Skeletal muscle satellite cell (primary cell): ENCODE data around the gene NTNG2.

Experiments
- H3K27me3 ChIP-seq: 2 replicates; pipeline ENCODE4 v1.7.0; 2013; ENCODE audit warnings: low read length; ENCODE audit not compliant: control insufficient read depth, insufficient read depth
- H3K36me3 ChIP-seq: 2 replicates; pipeline ENCODE4 v1.7.0; 2013; ENCODE audit warnings: mild to moderate bottlenecking, control low read depth, low read length; ENCODE audit not compliant: insufficient read depth
- H3K4me1 ChIP-seq: 2 replicates; pipeline ENCODE4 v1.7.0; 2013; ENCODE audit warnings: low read length; ENCODE audit not compliant: control insufficient read depth, insufficient read depth
- H3K4me2 ChIP-seq: 2 replicates; pipeline ENCODE4 v1.7.0; 2013; ENCODE audit warnings: mild to moderate bottlenecking, low read length
- H3K4me3 ChIP-seq: 2 replicates; pipeline ENCODE4 v1.7.0; 2013; ENCODE audit warnings: low read length
- H3K9ac ChIP-seq: 2 replicates; pipeline ENCODE4 v1.7.0; 2013; ENCODE audit warnings: mild to moderate bottlenecking, low read depth, low read length, moderate library complexity
- H3K9me3 ChIP-seq: replicated peaks from 2 replicates; pipeline ENCODE4 v1.7.0; 2013; ENCODE audit warnings: mild to moderate bottlenecking, control low read depth, low read length

Gene NTNG2

DNA sequence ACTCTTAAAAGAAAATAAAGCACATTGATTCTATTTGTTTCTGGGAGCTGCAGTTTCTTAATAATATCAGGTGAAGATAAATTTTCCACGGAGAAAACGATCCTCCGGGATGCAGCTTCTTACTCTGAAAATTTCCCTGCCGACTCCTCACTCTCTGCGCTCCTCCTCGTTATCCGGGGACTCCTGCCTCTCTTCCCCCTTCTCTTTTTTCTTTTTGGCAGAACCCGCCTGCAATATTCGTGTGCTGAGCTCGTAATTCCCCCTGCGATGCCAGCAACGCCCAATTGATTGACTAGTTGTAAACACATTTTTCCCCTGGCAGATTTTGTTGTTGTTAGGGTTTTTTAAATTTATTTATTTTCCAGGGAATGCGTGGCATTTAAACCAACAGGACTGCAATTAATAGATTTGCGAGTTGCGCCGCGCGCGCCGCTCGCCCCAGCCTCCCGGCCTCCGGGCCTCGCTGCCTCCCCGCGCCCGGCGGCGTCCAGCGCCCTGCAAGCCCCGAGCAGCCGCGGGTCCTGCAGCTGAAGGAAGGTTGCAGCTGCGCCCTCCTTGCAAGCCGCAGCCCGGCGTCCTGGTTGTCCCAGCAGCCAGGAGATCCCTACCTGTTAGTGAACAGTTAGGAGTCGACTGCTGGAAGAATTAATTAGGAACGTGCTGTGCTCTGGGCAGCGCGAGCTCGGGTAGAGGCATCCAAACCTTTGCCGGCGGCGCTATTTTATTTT lies 2.2 kb downstream of the NTNG2 start:
- Histone ChIP-seq H3K9me3 (no peaks in the 10 kb centered on the region), H3K36me3 (no peaks in the 10 kb centered on the region), H3K4me2 (no peak overlapping the region), H3K4me1 (peaks cover 18% of the 10 kb centered on the region), H3K4me3 (no peak overlapping the region), H3K27me3 (peaks cover 78% of the 10 kb centered on the region), H3K9ac (no peak overlapping the region)

- no peaks in the 10 kb centered on the region for H3K9me3 ChIP-seq
- no peak overlapping the region for H3K4me2 ChIP-seq
- H3K36me3 ChIP-seq: no peaks in the 10 kb centered on the region
- no peak overlapping the region for H3K4me3 ChIP-seq
- peaks cover 18% of the 10 kb centered on the region for H3K4me1 ChIP-seq
- H3K27me3 ChIP-seq: peaks cover 78% of the 10 kb centered on the region
- H3K9ac ChIP-seq: no peak overlapping the region
Observed at GRCh38 chr9:132164604-132165362, 2.9 kb downstream of the NTNG2 start.

- Histone ChIP-seq H3K27me3 (peaks cover 86% of the 10 kb centered on the region), H3K4me3 (no peak overlapping the region), H3K4me2 (no peak overlapping the region), H3K36me3 (no peaks in the 10 kb centered on the region), H3K9me3 (no peaks in the 10 kb centered on the region), H3K9ac (no peak overlapping the region), H3K4me1 (peaks cover 15% of the 10 kb centered on the region)
Observed at GRCh38 chr9:132166599-132166998, 4.7 kb downstream of the NTNG2 start.

DNA sequence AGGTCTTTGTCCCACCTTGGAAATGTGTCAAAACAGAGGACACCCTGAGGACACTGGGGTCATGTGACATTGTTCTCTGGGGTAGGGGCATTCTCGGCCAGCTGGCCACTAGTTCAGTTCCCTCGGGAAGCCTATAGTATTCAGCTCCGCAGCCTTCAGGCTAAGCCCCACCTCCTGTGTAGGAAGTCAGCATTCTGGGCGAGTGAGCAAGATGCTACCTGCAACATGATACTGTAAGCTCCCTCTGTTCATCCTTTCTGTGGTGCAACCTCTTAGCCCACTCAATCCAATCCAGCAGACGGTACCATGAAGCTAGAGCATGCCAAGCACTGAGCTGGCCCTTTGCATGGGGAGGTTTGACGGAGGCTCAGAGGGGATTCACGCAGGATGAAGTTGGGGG lies 5.3 kb downstream of the NTNG2 start:
- Histone ChIP-seq H3K9ac (no peak overlapping the region), H3K27me3 (peaks cover 92% of the 10 kb centered on the region), H3K4me2 (no peak overlapping the region), H3K36me3 (no peaks in the 10 kb centered on the region), H3K9me3 (no peaks in the 10 kb centered on the region), H3K4me1 (peaks cover 15% of the 10 kb centered on the region), H3K4me3 (no peak overlapping the region)

DNA sequence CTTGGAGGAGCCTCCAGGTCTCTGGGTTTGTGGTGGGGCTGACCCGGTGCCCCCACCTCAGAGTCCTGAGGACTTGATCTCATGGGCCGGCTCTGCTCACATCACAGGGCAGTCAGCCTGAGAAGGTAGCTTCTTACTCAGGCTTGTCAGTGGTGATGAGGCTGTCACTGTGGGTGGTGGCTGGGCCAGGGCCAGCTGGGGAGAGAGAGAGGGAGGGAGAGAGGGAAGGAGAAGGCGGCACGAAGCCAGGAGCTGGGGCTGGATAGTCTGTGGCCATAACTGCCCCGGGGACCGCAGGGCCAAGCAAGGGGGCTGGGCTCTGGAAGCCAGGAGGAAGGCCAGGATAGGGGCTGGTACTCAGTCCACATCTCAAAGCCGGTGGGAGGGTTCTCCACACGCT lies 6.5 kb downstream of the NTNG2 start:
- H3K4me3 ChIP-seq: no peak overlapping the region
- H3K27me3 ChIP-seq: peaks cover 90% of the 10 kb centered on the region
- no peak overlapping the region for H3K9ac ChIP-seq
- H3K4me1 ChIP-seq: peaks cover 4% of the 10 kb centered on the region
- H3K4me2 ChIP-seq: no peak overlapping the region
- no peaks in the 10 kb centered on the region for H3K36me3 ChIP-seq
- H3K9me3 ChIP-seq: no peaks in the 10 kb centered on the region

- Histone ChIP-seq H3K9ac (no peak overlapping the region), H3K36me3 (no peaks in the 10 kb centered on the region), H3K27me3 (peaks cover 88% of the 10 kb centered on the region), H3K4me1 (peaks cover 4% of the 10 kb centered on the region), H3K9me3 (no peaks in the 10 kb centered on the region), H3K4me3 (no peak overlapping the region), H3K4me2 (no peak overlapping the region)
Observed at GRCh38 chr9:132168851-132169250, 7.0 kb downstream of the NTNG2 start.

- no peak overlapping the region for H3K4me2 ChIP-seq
- H3K36me3 ChIP-seq: no peaks in the 10 kb centered on the region
- H3K9ac ChIP-seq: no peak overlapping the region
- no peak overlapping the region for H3K4me3 ChIP-seq
- H3K9me3 ChIP-seq: no peaks in the 10 kb centered on the region
- H3K4me1 ChIP-seq: peaks cover under 1% of the 10 kb centered on the region
- H3K27me3 ChIP-seq: peaks cover 78% of the 10 kb centered on the region
Observed at GRCh38 chr9:132169672-132170392, 8.0 kb downstream of the NTNG2 start.

- Histone ChIP-seq H3K27me3 (peaks cover 78% of the 10 kb centered on the region), H3K9me3 (no peaks in the 10 kb centered on the region), H3K4me3 (no peak overlapping the region), H3K4me2 (no peak overlapping the region), H3K9ac (no peak overlapping the region), H3K4me1 (no peaks in the 10 kb centered on the region), H3K36me3 (no peaks in the 10 kb centered on the region)
Observed at GRCh38 chr9:132171702-132172101, 9.8 kb downstream of the NTNG2 start.

- peaks cover 75% of the 10 kb centered on the region for H3K27me3 ChIP-seq
- H3K4me1 ChIP-seq: no peaks in the 10 kb centered on the region
- no peaks in the 10 kb centered on the region for H3K9me3 ChIP-seq
- no peaks in the 10 kb centered on the region for H3K36me3 ChIP-seq
- no peak overlapping the region for H3K4me2 ChIP-seq
- no peak overlapping the region for H3K4me3 ChIP-seq
- H3K9ac ChIP-seq: no peak overlapping the region
Observed at GRCh38 chr9:132172185-132172584, 10.3 kb downstream of the NTNG2 start.

- Histone ChIP-seq H3K9ac (no peak overlapping the region), H3K36me3 (no peaks in the 10 kb centered on the region), H3K4me3 (no peak overlapping the region), H3K9me3 (no peaks in the 10 kb centered on the region), H3K4me2 (no peak overlapping the region), H3K27me3 (peaks cover 64% of the 10 kb centered on the region), H3K4me1 (no peaks in the 10 kb centered on the region)
Observed at GRCh38 chr9:132175431-132175830, 13.6 kb downstream of the NTNG2 start.

DNA sequence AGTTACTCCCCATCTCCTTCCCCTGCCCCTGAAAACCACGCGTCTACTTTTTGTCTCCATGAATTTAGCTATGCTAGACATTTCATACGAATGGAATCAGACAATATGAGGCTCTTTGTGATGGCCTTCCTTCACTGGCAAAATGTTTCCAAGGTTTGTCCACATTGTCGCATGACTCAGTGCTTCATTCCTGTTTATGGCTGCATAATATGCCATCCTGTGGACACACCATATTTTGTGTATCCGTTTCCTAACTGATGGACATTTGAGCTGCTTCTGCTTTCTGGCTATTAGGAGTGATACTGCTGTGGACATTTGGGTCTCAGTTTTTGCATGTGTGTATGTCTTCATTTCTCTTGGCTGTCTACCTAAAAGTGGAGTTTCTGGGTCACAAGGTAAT lies 14.5 kb downstream of the NTNG2 start:
- no peaks in the 10 kb centered on the region for H3K9me3 ChIP-seq
- no peaks in the 10 kb centered on the region for H3K36me3 ChIP-seq
- no peaks in the 10 kb centered on the region for H3K4me1 ChIP-seq
- peaks cover 61% of the 10 kb centered on the region for H3K27me3 ChIP-seq
- no peak overlapping the region for H3K4me3 ChIP-seq
- no peak overlapping the region for H3K4me2 ChIP-seq
- no peak overlapping the region for H3K9ac ChIP-seq
